ENCODE results near the gene DMRTB1. TPM values are rescaled to one million over a fixed set of nuclear protein-coding genes. Genes with fewer than 3 reads are reported as not detected.

Gene DMRTB1
- total and polyA plus RNA-seq, 2 of the 8 experiments (the other 6 are each of a cell fraction or from before 2014, with no cell fraction given) = 0.06 to 0.35 TPM

DNA sequence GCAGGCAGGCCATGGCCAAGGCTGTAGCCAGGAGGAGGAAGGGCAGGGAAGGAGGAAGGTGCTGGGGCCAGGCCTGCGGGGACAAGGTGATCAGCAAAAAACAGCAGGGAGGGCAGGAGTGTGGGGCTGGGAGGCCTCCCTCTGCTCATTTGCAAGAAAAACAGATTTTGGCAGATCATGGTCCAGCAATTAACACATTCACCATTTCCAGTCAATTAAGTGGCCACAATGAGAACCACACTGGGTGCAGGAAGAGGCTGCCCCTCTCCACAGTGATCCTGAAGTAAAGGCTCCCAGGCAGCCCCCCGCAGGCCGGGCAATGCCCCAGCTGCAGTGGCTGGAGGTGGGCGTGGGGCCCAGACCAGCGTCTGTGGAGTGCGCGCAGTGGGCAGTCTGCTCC lies 54.6 kb downstream of the DMRTB1 start:
- H2BK5ac ChIP-seq (ENCODE audit: low read depth, low read length) = no peak overlapping the region
- no peak overlapping the region for H3K18ac ChIP-seq (ENCODE audit: extremely low read depth, low read length)
- no peak overlapping the region for H2BK12ac ChIP-seq (ENCODE audit: low read depth, low read length)
- H3K4ac ChIP-seq (replicated peaks; ENCODE audit: insufficient read length, low read depth, low read length) = no peak overlapping the region
- H4K20me1 ChIP-seq (replicated peaks in 1 of 2; ENCODE audit: control insufficient read depth in 1 of 2, insufficient read depth in 2 of 2, low read length in 2 of 2) = no peaks in the 10 kb centered on the region
- CTCF ChIA-PET (ENCODE audit: partially characterized antibody) = interaction anchor here (1.5 to 2.2 kb wide), 2 partner anchors 18 to 59 kb away, joined by 3 to 5 read pairs; no protein-coding TSS in a partner anchor
- H3K9me3 ChIP-seq (ENCODE audit: insufficient read depth in 2 of 2, low read depth in 1 of 2, low read length in 1 of 2) = no peaks in the 10 kb centered on the region
- H3K4me3 ChIP-seq (ENCODE audit: extremely low read depth in 1 of 4, insufficient read depth in 2 of 4, low read depth in 3 of 4, low read length in 4 of 4) = no peak overlapping the region
- H3K36me3 ChIP-seq (ENCODE audit: control insufficient read depth in 2 of 4, insufficient read depth in 4 of 4, low read length in 3 of 4) = no peaks in the 10 kb centered on the region
- no peaks in the 10 kb centered on the region for H3K79me1 ChIP-seq (ENCODE audit: low read depth, low read length)
- H2BK15ac ChIP-seq (ENCODE audit: low read length) = no peak overlapping the region
- no peak for DNase-seq (ENCODE audit: low read depth in 1 of 2, low spot score in 2 of 2)
- no peak overlapping the region for H4K5ac ChIP-seq (ENCODE audit: insufficient read length, low read depth, low read length)
- H3K27me3 ChIP-seq (replicated peaks in 1 of 4; ENCODE audit: control insufficient read depth in 3 of 4, extremely low read depth in 1 of 4, insufficient read depth in 3 of 4, low read length in 3 of 4) = no peaks in the 10 kb centered on the region
- H4K91ac ChIP-seq (replicated peaks; ENCODE audit: insufficient read length, low read length) = no peak overlapping the region
- no peak overlapping the region for H2AFZ ChIP-seq (ENCODE audit: low read length)
- H3K23ac ChIP-seq (ENCODE audit: insufficient read length) = no peak overlapping the region
- FAIRE-seq = no peak
- no peak overlapping the region for H2BK120ac ChIP-seq (replicated peaks; ENCODE audit: low read depth, low read length)
- H3K4me2 ChIP-seq (ENCODE audit: insufficient read depth in 1 of 2, low read depth in 2 of 2, low read length in 2 of 2) = no peak overlapping the region
- no peaks in the 10 kb centered on the region for H3K79me2 ChIP-seq (ENCODE audit: control insufficient read depth in 1 of 2, insufficient read depth in 2 of 2, low read length in 2 of 2)
- no peak overlapping the region for H3K27ac ChIP-seq (ENCODE audit: low read depth, low read length)
- H4K8ac ChIP-seq (ENCODE audit: extremely low read depth, insufficient read depth, low read length) = no peak overlapping the region
- no peak overlapping the region for H3K56ac ChIP-seq (replicated peaks; ENCODE audit: insufficient read length, low read depth, low read length)
- 92% methylated on average over 7 of the region's 7 CpGs; no CpG with 5 or more reads in 1 of the 2 experiments for WGBS, 2 experiments (ENCODE audit: extremely low coverage in 1 of 2, insufficient coverage in 1 of 2, insufficient read length in 1 of 2, insufficient replicate concordance in 2 of 2, low coverage in 1 of 2, low lambda C conversion rate in 2 of 2, missing lambda C conversion rate in 1 of 2)
- POLR2A ChIA-PET (ENCODE audit: partially characterized antibody) = no interaction called here
- peaks cover 0 to 8% (median 1%) of the 10 kb centered on the region in 4 experiments; a peak in 1 of 7 replicates for H3K4me1 ChIP-seq (replicated peaks in 1 of 4; ENCODE audit: control insufficient read depth in 3 of 4, insufficient read depth in 4 of 4, low read length in 3 of 4)
- H3K23me2 ChIP-seq (ENCODE audit: low read depth, low read length) = no peaks in the 10 kb centered on the region
- no peak overlapping the region for H2AK5ac ChIP-seq (ENCODE audit: low read depth, low read length)
- no peak overlapping the region for H3K9ac ChIP-seq (replicated peaks in 1 of 4; ENCODE audit: extremely low read depth in 1 of 4, low read depth in 3 of 4, low read length in 3 of 4)
- peak overlapping the region; percentile 21; the same call in 1 of the 2 replicates for H2BK20ac ChIP-seq (ENCODE audit: low read length)
- no peak overlapping the region for H3K14ac ChIP-seq (ENCODE audit: insufficient read length)
- TF ChIP-seq FOSL1 (IDR thresholded peaks at IDR 0.05; ENCODE audit: insufficient read depth, low read depth, low read length) (no peak), CHD2 (IDR thresholded peaks at IDR 0.05; ENCODE audit: low read length) (no peak), SAP30 (IDR thresholded peaks at IDR 0.05; ENCODE audit: insufficient read depth, insufficient replicate concordance, low read length) (no peak), CBX8 (IDR thresholded peaks at IDR 0.05; ENCODE audit: borderline replicate concordance, low read depth, low read length) (no peak), CBX5 (IDR thresholded peaks at IDR 0.05; ENCODE audit: low read depth, low read length) (no peak), SRF (IDR thresholded peaks at IDR 0.05; ENCODE audit: low read depth, low read length) (no peak), KDM1A (IDR thresholded peaks at IDR 0.05; ENCODE audit: borderline replicate concordance, low read length) (no peak), POU5F1 (IDR thresholded peaks at IDR 0.05; ENCODE audit: low read depth, low read length) (no peak), RNF2 (IDR thresholded peaks at IDR 0.05; ENCODE audit: borderline replicate concordance, low read depth, low read length, missing control alignments, poor library complexity, severe bottlenecking) (no peak), MAFK (IDR thresholded peaks at IDR 0.05; ENCODE audit: low read depth, low read length) (no peak), HDAC6 (IDR thresholded peaks at IDR 0.05; ENCODE audit: low read depth, low read length) (no peak), SIN3A (conservative IDR thresholded peaks at IDR 0.05 in 1 of 2, IDR thresholded peaks at IDR 0.05 in 1 of 2; ENCODE audit: low read depth in 1 of 2, low read length in 2 of 2) (no peak), TEAD4 (IDR thresholded peaks at IDR 0.05; ENCODE audit: low read depth, low read length) (no peak), CTBP2 (IDR thresholded peaks at IDR 0.05; ENCODE audit: borderline replicate concordance, insufficient read depth, insufficient read length, low read length) (no peak)
